Right ventricle myocardium inferior (tissue), 1 donor: ENCODE measurements around the gene AP1G2. TPM values are rescaled to one million over a fixed set of nuclear protein-coding genes. Genes with fewer than 3 reads are reported as not detected.

Experiments used
- ATAC-seq: fragments of 200-7000 bp; cut with Tn5 transposase; one replicate; pipeline ENCODE4 v1.9.1; 2020; ENCODE audit warnings: mild to moderate bottlenecking, moderate library complexity
- DNase-seq: peaks from one replicate; pipeline ENCODE4 v3.0.0; 2021; ENCODE audit errors: missing footprints
- intact Hi-C: fragments of 100-400 bp; cut with DNase I; formaldehyde crosslinking; loops from one replicate; pipeline ENCODE4 v1.11.0; 2022
- total RNA-seq: library from RNA; stranded (reverse); fragmentation: NEBNext Ultra II Directional; extraction: Animal tissue kit (Norgen Biotek cat#: 25700); gene quantifications from one replicate; pipeline ENCODE4 v1.2.1, GENCODE V29; 2021
- donor health status: DM: no; HTN: yes; CAD: no; lungs with severe emphysema.

The AP1G2 gene
- total RNA-seq, 1 donor from 2014 or later, result 15.5 TPM

DNA sequence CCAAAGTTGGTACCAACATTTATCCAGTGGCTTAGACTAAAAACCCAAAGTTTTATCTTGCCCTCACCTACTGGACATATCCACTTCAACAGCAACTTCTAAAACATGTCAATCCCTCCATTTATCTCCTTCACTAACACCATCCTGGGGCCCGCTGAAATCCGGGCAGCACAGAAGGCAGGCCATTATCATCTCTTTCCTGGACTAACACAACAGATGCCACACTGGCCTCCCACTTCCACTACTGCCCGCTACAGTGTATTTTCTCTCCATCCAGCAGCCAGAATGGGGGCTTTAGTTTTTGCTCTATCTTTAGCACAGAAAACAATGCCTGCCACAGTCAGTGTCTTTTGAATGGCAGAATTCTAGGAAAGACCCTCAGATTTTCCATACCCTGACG lies 31.6 kb downstream of the AP1G2 start:
- intact Hi-C loops, result no loop called here
- ATAC-seq (no peak), DNase-seq (no peak)

DNA sequence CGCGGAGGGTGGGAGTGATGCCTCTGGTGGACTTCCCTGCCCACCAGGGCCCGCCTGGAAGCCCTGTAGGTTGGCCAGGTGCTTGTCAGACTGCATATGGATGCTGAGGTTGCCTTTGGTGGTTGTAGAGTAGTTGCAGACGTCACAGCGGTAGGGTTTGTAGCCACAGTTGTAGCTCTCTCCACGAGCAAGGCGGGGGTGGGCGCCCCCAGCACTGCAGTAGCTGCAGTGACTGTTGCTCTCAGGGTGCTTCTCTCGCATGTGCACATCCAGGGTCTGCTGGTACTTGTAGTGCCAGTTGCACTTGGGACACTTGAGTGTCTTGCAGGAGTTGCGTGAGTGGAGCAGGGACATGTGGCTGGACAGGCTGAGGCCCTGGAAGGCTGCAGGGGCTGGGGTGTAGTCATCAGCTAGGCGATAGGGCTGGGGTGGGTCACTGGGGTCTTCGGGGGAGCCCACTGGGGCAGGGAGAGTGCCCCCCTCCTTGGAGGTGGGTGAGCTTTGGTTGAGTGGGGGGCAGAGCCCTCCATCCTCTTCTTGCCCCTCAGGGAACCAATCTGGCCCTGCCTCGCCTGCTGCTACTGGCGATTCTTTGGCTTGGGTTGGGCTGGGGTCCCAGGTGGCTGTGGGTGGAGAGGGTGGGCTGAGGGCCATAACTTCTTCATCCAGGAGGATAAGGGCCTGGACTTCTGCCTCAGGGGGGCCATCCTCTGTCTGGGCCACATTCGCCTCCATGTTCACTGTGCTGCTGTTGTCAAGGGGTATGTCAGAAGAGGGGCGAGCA lies 33.7 kb downstream of the AP1G2 start:
- intact Hi-C loops, result no loop called here
- ATAC-seq, result no peak
- DNase-seq, result no peak

DNA sequence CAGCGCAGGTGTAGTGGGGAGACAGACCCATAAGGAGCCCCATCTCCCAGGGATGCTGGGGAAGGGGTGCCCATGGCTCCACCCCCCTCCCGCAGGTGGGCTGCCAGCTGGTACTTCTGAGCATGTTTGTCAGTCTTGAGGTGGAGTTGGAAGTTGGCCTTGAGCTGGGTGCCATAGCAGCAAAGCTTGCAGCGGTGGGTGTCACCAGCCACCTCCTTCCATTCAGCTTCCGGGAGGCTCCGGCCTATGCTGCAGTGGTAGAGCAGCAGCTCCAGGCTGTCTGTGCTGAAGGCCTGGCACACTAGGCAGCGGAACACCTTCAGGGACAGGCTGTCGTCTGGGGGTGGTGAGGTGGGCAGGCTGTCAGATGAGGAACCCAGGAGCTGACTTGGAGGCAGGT lies 34.9 kb downstream of the AP1G2 start:
- no peak for DNase-seq
- no peak for ATAC-seq
- intact Hi-C loops, result no loop called here

GRCh38 chr14:23531391-23531790 lies 36.2 kb downstream of the AP1G2 start:
- DNase-seq (no peak), ATAC-seq (no peak)
- intact Hi-C loops, result no loop called here

- intact Hi-C loops, result no loop called here
- no peak for ATAC-seq
- no peak for DNase-seq
Measured at GRCh38 chr14:23530375-23531055, 37.1 kb downstream of the AP1G2 start.

- intact Hi-C loops, result no loop called here
- DNase-seq (no peak), ATAC-seq (no peak)
Measured at GRCh38 chr14:23529016-23529415, 38.6 kb downstream of the AP1G2 start.

- intact Hi-C loops, result no loop called here
- ATAC-seq, result no peak
- DNase-seq, result no peak
Measured at GRCh38 chr14:23528555-23528954, 39.0 kb downstream of the AP1G2 start.

- no peak for ATAC-seq
- intact Hi-C loops, result no loop called here
- no peak for DNase-seq
Measured at GRCh38 chr14:23525611-23526010, 42.0 kb downstream of the AP1G2 start.

- no peak for ATAC-seq
- no peak for DNase-seq
- intact Hi-C loops, result no loop called here
Measured at GRCh38 chr14:23524954-23525353, 42.6 kb downstream of the AP1G2 start.

- DNase-seq (no peak), ATAC-seq (no peak)
- intact Hi-C loops, result no loop called here
Measured at GRCh38 chr14:23523229-23524016, 44.2 kb downstream of the AP1G2 start.

DNA sequence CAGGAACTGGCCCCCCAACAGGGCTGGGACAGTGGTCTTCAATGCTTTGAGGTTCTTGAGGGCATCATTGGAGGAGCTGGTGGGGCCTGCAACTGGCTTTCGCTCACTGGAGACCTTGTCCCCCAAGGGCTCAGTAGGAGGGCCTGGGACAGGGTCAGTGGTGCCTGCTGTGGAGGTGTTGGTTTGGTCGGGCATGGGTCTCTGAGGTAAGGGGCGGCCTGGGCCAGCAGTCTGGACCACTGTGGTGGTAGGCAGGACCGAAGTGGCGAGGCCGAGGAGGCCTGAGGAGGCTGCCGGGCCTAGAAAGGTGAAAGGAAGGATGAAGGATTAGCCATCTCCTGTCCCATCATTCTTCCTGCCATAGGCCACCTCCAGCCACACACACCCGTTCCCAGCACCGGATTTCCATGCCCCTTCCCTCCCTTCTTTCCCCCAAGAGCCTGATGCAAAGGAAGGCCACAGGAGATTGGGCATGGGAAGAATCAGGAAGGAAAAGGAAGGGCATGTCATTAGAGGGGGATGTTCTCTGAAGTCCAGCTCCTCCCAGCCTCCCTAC lies 44.9 kb downstream of the AP1G2 start:
- intact Hi-C loops, result no loop called here
- ATAC-seq, result no peak
- DNase-seq, result no peak

GRCh38 chr14:23521785-23522640 lies 45.6 kb downstream of the AP1G2 start:
- ATAC-seq (no peak), DNase-seq (no peak)
- intact Hi-C loops, result no loop called here

GRCh38 chr14:23520899-23521533 lies 46.6 kb downstream of the AP1G2 start:
- DNase-seq, result no peak
- intact Hi-C loops, result no loop called here
- ATAC-seq, result no peak

- ATAC-seq (no peak), DNase-seq (no peak)
- intact Hi-C loops, result no loop called here
Measured at GRCh38 chr14:23518709-23519108, 48.9 kb downstream of the AP1G2 start.

DNA sequence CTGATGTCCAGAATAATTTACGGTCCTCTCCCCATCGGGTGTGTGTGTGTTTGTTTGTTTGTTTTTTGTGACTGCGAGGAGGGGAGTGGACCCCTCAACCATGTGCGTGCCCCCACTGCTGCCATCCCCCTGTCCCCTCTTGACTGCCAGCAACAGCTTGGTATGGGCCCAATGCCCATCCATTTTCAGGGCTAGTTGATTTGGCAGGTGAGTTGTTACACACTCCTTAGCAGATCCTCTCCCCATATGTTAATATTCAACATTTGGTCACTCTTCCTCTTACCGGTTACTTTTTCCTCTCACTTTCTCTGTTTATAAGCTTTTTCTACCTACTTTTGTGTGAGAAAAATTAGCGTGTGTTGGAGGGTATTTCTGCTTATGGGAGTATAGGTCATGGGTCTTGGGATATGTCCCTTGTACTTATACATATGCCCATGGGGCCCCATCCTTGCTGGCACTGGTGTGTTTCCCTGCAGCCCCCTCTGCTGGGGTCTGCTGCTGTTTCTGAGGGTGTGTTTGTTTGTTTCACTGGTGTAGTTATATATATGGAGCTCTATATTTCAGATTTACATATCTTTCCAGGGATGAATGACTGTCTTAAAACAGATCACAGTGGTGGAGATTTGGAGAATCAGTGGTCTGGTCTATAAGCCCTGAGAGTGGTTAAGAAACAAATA lies 49.8 kb downstream of the AP1G2 start:
- intact Hi-C loops, result no loop called here
- ATAC-seq (no peak), DNase-seq (no peak)

- ATAC-seq (peak; percentile 27), DNase-seq (no peak)
- intact Hi-C loops, result no loop called here
Measured at GRCh38 chr14:23514644-23514957, 53.0 kb downstream of the AP1G2 start.

DNA sequence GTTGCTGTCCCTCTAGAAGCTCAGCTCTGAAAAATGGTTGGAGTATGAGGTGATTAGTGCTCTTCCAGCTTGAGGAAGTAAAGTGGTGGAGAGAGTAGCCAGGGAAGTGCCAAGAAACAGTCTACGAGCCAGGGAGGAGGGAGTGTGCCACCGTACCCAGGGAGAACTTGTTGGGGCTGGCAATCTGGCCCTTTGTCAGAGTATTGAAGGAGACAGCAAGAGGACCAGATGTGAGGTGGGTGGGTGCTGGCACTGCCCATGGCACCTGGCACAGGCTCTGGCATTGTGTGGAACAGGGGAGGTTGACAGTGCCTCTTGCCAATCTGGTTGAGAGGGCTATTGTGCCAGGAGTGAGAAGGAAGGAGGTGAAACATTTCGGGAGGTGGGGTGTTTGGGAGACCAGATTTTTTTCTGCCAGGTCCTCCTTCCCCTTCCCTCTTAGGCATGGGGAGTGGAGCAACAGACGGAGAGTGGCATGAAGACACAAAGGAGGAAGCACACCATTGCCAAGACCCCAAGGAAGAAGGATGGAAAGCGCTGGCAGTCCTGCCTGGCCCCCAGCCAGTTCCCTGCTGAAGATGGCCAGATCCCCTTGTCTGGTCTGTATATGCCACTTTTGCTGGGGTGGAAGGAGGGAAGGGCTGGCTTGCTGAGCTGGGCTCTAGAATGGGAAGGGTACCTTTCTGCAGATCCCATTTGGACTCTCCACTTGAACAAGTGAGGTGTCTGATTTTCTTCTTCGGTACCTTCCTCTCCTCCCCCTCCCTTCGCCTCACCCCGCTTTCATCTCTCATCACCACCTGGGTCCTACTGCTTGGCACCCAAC lies 53.6 kb downstream of the AP1G2 start:
- no peak for ATAC-seq
- intact Hi-C loops, result no loop called here
- no peak for DNase-seq
